Stimulated activated CD4-positive, alpha-beta T cell treated with anti-CD3 and anti-CD28 coated beads, Interleukin-2, amount 100 ng/mL, for 24 hours (primary cell): ENCODE measurements around the gene OLFML2B.
"Not testable (repeated sequence)": the region's sequence is repeated elsewhere in the genome, so short reads cannot be mapped to it uniquely, and the experiment has no call there.

Source experiments
- DNase-seq, 2 donors: peaks; one replicate each; pipeline ENCODE4 v3.0.0-alpha.2; 2020

Gene OLFML2B

GRCh38 chr1:162033428-162033827 lies 9.8 kb upstream of the OLFML2B start:
- no peak for DNase-seq

GRCh38 chr1:162030759-162031280 lies 7.2 kb upstream of the OLFML2B start:
- no peak for DNase-seq

GRCh38 chr1:162029157-162029556 lies 5.5 kb upstream of the OLFML2B start:
- no peak for DNase-seq

- no peak for DNase-seq
These were observed 5.1 kb upstream of the OLFML2B start for GRCh38 chr1:162028726-162029125.

- no peak for DNase-seq
These were observed 3.2 kb upstream of the OLFML2B start for GRCh38 chr1:162026881-162027280.

- DNase-seq = no peak
These were observed 1.9 kb upstream of the OLFML2B start for GRCh38 chr1:162025541-162025940.

GRCh38 chr1:162023181-162023546 lies 505 bp downstream of the OLFML2B start:
- DNase-seq = no peak

- no peak for DNase-seq
These were observed 1.0 kb downstream of the OLFML2B start for GRCh38 chr1:162022626-162023025.

GRCh38 chr1:162021124-162021523 lies 2.5 kb downstream of the OLFML2B start:
- DNase-seq = no peak

GRCh38 chr1:162020150-162020549 lies 3.5 kb downstream of the OLFML2B start:
- DNase-seq = no peak

GRCh38 chr1:162019446-162019845 lies 4.2 kb downstream of the OLFML2B start:
- no peak for DNase-seq

GRCh38 chr1:162019006-162019405 lies 4.7 kb downstream of the OLFML2B start:
- DNase-seq = no peak

- no peak for DNase-seq
These were observed 5.3 kb downstream of the OLFML2B start for GRCh38 chr1:162018418-162018817.

- DNase-seq = not testable (repeated sequence)
These were observed 5.9 kb downstream of the OLFML2B start for GRCh38 chr1:162017791-162018190.

GRCh38 chr1:162016631-162017030 lies 7.0 kb downstream of the OLFML2B start:
- no peak for DNase-seq

GRCh38 chr1:162015196-162015595 lies 8.5 kb downstream of the OLFML2B start:
- DNase-seq = no peak

GRCh38 chr1:162014202-162014601 lies 9.5 kb downstream of the OLFML2B start:
- no peak for DNase-seq

GRCh38 chr1:162013289-162013688 lies 10.4 kb downstream of the OLFML2B start:
- no peak for DNase-seq

- DNase-seq = no peak
These were observed 12.2 kb downstream of the OLFML2B start for GRCh38 chr1:162011337-162012012.

GRCh38 chr1:162010175-162010506 lies 13.5 kb downstream of the OLFML2B start:
- DNase-seq = no peak

GRCh38 chr1:162009501-162010174 lies 14.0 kb downstream of the OLFML2B start:
- DNase-seq = no peak

- DNase-seq = no peak
These were observed 14.9 kb downstream of the OLFML2B start for GRCh38 chr1:162008799-162009198.

GRCh38 chr1:162007466-162007865 lies 16.2 kb downstream of the OLFML2B start:
- no peak for DNase-seq

GRCh38 chr1:162006081-162006480 lies 17.6 kb downstream of the OLFML2B start:
- no peak for DNase-seq
